ENCODE measurements around the gene DAP.
A peak's percentile ranks its signal among the peaks of the same experiment; 100 is the strongest.
"Not testable (repeated sequence)": the region's sequence is repeated elsewhere in the genome, so short reads cannot be mapped to it uniquely, and the experiment has no call there.

Gene DAP

DNA sequence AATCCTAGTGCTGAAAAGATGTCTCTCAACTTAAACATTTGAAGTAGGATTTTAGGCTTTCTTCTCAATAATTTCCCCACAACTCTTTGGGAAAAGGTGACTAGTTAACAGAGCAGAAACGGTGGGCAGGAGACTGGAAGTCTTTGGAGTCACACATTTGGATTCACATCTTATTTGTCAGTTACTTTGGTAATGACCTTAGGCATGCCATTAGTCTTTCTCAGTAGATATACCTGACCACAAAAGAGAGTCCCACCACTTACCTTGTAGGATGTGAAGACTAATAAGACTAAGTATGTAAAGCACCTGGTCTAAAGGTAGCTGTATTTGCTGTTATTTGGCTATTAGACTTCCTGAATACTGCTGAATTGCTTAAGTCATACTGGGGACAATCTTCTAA is 35.4 kb downstream of the DAP start:
- DNase-seq (ENCODE audit: low read depth) = no peak
- TF ChIP-seq, protein P1, sequence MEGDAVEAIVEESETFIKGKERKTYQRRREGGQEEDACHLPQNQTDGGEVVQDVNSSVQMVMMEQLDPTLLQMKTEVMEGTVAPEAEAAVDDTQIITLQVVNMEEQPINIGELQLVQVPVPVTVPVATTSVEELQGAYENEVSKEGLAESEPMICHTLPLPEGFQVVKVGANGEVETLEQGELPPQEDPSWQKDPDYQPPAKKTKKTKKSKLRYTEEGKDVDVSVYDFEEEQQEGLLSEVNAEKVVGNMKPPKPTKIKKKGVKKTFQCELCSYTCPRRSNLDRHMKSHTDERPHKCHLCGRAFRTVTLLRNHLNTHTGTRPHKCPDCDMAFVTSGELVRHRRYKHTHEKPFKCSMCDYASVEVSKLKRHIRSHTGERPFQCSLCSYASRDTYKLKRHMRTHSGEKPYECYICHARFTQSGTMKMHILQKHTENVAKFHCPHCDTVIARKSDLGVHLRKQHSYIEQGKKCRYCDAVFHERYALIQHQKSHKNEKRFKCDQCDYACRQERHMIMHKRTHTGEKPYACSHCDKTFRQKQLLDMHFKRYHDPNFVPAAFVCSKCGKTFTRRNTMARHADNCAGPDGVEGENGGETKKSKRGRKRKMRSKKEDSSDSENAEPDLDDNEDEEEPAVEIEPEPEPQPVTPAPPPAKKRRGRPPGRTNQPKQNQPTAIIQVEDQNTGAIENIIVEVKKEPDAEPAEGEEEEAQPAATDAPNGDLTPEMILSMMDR (IDR thresholded peaks at IDR 0.05; ENCODE audit: control insufficient read depth, insufficient read depth, low read depth, low read length, missing control alignments) = no peak
- H3K4me3 ChIP-seq (ENCODE audit: control insufficient read depth, low read depth, low read length) = no peak overlapping the region

DNA sequence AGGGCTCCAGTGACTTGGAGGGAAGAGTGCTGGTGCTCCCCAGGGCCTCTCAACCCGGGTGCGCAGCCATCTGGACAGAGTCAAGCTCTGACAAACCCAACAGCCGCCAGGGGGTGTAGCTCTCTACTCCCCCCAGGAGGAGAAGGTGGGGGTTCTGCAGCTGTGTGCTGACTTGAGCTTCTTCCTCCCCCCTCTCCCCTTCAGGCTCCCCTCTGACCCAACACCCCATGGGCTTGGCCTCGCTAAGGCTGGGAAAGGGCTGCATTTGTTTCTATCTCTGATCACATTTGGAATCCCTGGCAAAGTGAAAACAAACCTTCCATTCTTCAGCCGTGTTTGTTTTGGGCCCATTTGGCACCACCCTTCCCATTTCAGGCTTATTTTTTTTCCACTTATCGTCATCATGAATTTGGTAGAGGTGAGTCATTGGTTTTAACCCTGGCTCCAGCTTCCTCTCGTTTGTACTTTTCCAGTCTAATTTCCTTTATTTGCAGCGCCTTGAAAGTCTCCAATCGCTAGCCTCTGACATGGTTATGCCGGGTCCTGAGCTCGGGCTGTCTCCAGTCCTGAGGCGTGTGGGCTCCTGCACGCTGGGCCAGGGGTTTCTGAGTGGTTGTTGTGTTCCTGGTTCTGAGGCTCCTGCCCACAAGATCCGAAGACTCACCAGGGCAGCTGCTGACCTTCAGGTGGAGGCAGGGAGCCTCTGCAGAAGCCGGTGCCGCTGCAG is 36.1 kb downstream of the DAP start:
- DNase-seq (ENCODE audit: low read depth) = peak; percentile 38
- H3K4me3 ChIP-seq (ENCODE audit: control insufficient read depth, low read depth, low read length) = no peak overlapping the region
- TF ChIP-seq, protein P1 (IDR thresholded peaks at IDR 0.05; ENCODE audit: control insufficient read depth, insufficient read depth, low read depth, low read length, missing control alignments) = peak; percentile 60

DNA sequence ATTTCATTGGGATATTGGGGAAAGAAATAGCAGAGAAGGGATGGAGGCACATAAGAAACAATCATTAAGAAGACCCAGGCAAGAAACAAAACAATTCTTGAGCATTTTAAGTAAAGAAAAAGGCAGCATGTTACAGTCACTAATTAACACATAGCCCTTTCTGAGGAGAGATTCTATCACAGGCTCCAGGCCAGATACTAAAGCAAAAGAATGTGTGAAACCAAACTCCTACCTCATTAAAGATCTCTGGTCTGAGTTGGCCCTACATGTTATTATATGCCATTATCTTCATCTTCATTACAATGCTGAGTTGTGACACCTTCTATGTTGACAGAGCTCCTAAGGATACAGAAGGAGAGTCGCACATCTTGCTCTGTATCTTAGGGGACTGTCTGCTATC is 37.5 kb downstream of the DAP start:
- TF ChIP-seq, protein P1 (IDR thresholded peaks at IDR 0.05; ENCODE audit: control insufficient read depth, insufficient read depth, low read depth, low read length, missing control alignments) = no peak
- DNase-seq (ENCODE audit: low read depth) = no peak
- no peak overlapping the region for H3K4me3 ChIP-seq (ENCODE audit: control insufficient read depth, low read depth, low read length)

DNA sequence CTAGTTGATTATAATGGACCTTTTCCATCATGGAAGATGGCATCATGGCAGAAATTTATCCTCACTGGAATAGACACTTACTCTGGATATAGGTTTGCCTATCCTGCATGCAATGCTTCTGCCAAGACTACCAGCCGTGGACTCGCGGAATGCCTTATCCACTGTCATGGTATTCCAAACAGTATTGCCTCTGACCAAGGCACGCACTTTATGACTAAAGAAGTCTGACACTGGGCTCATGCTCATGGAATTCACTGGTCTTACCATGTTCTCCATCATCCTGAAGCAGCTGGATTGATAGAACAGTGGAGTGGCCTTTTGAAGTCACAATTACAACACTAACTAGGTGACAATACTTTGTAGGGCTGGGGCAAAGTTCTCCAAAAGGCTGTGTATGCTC is 40.3 kb downstream of the DAP start:
- not testable (repeated sequence) for DNase-seq (ENCODE audit: low read depth); H3K4me3 ChIP-seq (ENCODE audit: control insufficient read depth, low read depth, low read length)

DNA sequence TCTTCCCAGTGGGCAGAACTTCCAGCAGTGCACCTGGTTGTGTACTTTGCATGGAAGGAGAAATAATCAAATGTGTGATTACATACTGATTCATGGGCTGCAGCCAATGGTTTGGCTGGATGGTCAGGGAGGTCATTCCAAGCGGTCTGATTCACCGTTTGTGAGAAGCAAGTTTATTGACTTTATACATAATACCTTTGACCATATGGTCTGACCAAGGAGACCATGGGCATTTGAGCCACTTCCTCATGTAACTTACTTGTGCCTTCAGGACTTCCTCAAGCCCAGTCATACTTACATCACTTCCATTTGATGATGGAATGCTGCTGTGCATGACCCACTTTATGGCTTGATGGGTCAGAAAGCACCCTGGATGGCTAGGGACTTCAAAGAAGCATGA is 41.1 kb downstream of the DAP start:
- TF ChIP-seq, protein P1 (IDR thresholded peaks at IDR 0.05; ENCODE audit: control insufficient read depth, insufficient read depth, low read depth, low read length, missing control alignments) = no peak
- no peak overlapping the region for H3K4me3 ChIP-seq (ENCODE audit: control insufficient read depth, low read depth, low read length)
- peak; percentile 62 for DNase-seq (ENCODE audit: low read depth)

DNA sequence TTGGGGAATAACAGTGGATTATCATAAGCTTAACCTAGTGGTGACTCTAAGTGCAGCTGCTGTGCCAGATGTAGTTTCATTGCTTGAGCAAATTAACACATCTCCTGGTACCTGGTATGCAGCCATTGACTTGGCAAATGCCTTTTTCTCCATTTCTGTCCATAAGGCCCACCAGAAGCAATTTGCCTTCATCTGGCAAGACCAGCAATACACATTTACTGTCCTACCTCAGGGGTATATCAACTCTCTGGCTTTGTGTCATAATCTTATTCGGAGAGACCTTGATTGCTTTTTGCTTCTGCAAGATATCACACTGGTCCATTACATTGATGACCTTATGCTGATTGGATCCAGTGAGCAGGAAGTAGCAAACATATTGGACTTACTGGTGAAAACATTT is 42.4 kb downstream of the DAP start:
- DNase-seq (ENCODE audit: low read depth); H3K4me3 ChIP-seq (ENCODE audit: control insufficient read depth, low read depth, low read length): not testable (repeated sequence)

DNA sequence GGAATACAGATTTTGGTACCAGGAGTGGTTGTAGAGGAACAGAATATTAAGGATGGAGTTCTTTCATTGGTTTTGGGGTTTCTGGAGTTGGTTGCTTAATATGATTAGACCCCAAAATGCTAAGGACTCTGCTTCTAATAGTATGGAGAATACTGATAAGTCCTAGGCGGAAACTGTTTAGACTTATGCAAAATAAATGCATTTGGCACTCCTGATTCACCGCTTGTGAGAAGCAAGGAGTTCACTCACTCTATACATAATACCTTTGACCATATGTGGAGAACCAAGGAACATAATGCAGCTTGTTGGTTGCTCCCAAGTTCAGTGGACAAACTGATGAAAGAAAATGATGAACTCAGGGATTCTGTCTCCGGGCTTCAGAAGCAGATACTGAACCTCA is 44.2 kb downstream of the DAP start:
- not testable (repeated sequence) for H3K4me3 ChIP-seq (ENCODE audit: control insufficient read depth, low read depth, low read length); DNase-seq (ENCODE audit: low read depth)

DNA sequence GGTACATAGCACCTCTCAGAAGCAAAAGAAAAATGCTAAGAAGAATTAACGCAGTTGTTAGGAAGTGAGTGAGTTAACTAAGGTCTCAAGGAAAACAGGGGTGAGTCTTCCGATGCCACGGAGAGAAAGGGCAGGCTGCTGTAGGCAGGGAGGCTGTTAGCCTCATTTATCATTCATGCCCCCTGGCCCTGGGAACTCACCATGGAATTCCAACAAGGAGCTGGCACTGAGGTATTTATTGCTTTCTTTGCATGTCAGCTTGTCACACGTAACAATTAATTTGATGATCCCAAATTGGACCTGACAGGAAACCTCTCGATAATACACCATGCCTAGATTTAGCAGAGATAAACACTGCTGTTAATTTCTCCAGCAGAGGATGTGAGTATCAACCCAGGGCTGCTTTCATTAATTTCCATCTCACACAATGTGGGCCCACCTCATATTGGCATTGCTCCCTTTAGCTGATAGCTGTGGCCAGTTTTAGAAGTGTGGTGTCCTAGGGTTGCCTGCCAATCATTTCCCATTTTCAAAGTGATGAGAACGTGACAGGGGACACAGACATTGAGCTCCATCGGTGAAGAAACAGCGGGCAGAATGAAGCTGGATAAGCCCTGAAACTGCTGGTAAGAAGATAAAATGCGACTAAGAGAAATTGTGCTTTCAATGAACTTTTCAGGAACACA is 45.3 kb downstream of the DAP start:
- H3K4me3 ChIP-seq (ENCODE audit: control insufficient read depth, low read depth, low read length) = no peak overlapping the region
- no peak for DNase-seq (ENCODE audit: low read depth)
- TF ChIP-seq, protein P1 (IDR thresholded peaks at IDR 0.05; ENCODE audit: control insufficient read depth, insufficient read depth, low read depth, low read length, missing control alignments) = no peak

Data from AG09309 (cell line).